HG03095 (cell line): ENCODE results near the gene PSMG2.
"Not testable (repeated sequence)": the region's sequence is repeated elsewhere in the genome, so short reads cannot be mapped to it uniquely, and the experiment has no call there.

ENCODE experiments used
- ATAC-seq: cut with Tn5 transposase; IDR thresholded peaks from one replicate; pipeline ENCODE4 v1.9.1; 2021; ENCODE audit warnings: moderate library complexity; ENCODE audit not compliant: unreplicated experiment

The PSMG2 gene

DNA sequence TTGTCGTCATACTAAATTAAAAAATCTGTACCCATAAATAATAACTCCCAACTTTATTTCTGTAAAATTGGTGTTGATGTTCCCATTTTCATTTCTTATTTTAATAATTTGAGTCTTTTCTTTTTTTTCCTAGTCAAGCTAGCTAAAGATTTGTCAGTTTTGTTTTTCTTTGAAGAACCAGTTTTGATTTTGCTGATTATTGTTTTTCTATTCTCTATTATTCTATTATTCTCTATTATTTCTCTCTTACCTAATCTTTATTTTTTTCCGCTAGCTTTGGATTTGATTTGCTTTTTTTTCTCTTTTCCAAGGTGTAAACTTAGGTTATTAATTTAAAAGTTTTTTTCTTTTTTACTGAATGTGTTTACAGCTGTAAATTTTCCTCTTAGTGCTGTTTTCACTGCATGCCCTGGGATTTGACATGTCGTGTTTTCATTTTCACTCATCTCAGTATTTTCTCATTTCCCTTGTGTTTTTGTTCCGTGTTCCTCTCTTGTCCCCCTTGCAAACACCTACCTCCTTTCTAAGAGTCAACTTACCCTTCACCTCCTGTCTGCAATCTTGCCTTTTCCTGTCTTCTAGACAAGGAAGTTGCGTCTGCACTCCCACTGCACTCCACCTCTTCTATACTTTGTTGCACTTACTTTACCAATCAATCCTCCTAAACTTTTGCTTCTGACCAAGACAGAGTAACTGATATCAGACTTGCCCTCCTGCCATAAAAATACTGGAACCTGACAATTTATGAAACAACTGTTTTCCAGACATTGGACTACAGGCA lies 18.8 kb downstream of the PSMG2 start:
- no peak for ATAC-seq

DNA sequence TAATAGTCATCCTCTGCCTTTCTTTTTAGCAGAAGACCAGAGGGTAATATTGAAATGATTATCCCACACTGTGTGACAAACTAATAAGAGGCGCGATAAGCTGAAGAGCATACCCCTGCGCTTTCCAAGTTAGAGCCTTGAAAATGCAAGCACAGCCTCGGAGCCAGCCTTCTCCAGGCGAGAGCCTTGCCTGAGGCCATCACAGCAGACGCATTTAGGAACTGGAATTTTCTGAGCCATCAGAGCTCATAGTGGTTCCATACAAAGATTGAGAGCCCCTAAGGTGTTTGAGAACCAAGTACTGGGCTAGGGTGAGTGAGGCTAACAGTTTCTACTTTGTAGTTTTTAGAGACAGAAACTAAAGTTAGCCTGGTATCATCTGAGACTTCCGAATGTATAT lies 19.9 kb downstream of the PSMG2 start:
- ATAC-seq = no peak

DNA sequence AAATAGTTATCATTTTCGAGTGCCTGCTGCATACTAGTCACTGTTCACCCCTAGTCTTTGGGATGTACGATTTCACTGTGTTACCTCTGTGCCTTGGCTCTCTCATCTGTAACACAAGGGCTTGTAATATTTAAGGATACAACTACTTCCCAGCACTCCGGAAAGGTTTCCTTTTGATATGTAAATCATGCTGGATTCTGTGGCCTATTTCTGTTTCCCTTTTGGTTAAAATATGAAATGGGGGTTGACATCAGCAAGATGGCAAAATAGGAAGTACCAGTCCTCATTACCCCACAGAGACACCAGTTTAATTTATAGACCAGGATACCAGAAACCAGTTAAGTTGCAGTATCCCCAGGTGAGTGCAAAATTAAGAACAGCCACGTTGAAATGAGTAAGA lies 23.5 kb downstream of the PSMG2 start:
- ATAC-seq = no peak

DNA sequence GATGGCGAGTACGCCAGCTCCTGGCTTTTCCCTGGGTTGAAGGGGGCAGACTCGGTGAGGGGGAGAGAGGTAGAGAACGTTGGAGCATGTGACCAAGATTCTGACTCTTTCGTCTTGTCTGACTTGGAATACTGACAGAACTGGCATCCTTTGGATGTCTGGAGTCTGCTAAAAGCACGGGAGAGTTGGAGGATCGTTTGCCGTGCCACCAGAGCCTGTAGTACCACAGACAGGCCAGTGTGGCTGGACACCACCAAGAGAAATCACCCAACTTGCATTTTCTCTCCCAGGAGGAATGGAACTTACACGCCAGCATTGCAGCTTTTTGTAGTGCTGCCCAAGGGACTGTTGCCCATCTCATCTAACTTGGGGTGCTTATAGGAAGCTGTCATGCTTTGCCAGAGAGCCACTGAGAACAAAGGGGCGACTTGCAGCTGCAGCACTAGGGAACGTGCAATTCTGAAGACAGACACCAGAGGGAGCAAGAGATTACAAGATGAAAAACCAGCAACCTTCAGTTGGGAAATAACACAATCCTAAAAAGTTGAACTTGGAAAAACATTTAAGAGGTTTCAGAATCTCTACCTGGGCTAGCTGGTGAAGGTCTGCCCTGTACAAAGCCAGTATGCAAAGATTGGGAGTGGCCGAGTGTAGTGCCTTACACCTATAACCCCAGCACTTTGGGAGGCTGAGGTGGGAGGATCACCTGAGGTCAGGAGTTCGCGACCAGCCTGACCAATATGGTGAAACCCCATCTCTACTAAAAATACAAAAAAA lies 24.1 kb downstream of the PSMG2 start:
- ATAC-seq = no peak

DNA sequence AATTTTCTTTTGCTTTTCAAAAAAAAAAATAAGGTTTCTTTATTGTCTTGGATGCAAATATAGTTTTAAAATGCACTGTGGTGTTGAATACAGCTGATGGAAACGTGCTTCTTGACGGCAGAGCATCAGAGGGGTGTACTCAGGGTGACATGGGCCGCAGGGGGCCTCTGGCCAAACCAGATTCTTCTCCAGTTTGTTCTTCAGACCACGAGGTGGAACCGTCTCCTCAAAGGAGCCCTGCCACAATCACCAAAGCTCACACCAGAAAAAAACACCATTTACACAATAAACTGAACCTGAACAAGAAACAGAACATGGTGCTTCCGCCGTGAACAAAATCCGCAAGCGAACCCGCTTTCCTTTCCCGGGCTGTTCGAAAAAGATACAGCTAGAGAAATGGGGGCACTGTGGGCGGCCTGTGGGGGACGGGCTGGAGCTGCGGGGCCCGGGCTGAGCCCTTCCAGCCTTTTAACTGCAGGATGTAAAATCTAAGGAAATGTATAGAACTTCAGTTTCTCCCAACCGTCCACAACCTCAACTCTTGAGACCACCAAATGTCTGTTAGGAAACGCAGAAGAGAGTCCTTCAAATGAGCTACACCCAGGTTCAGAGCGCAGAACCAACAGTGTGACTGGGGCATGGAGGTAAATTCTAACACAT lies 34.5 kb downstream of the PSMG2 start:
- no peak for ATAC-seq

DNA sequence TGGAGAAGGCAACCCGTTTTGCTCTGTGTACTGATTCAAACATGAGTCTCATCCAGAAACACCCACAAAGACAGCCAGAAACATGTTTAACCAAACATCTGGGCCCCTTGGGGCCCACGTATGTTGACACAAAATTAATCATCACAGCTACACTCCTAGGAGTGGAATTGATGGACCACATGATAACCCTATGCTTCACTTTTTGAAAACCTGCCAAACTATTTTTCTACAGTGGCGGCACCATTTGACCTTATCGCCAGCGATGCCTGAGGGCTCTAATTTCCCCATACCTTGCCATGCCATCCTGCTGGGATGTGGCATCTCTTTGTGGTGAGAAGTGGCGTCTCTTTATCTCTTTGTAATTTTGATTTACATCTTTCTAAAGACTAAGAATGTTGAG lies 38.5 kb downstream of the PSMG2 start:
- ATAC-seq = no peak

DNA sequence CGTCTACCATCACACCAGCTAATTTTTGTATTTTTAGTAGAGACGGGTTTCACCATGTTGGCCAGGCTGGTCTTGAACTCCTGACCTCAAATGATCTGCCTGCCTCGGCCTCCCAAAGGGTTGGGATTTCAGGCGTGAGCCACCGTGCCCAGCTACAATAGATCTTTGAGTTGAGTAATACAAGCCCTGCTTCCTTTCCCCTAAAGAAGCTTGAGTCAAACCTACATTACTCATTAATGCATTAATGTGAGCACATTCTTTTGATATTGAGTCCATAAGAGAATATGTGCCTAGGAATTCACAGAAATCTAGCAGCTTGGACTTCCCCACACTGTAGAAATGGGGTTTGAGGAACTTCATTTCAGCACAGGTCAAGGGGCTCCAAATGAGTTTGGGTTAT lies 39.6 kb downstream of the PSMG2 start:
- no peak for ATAC-seq

DNA sequence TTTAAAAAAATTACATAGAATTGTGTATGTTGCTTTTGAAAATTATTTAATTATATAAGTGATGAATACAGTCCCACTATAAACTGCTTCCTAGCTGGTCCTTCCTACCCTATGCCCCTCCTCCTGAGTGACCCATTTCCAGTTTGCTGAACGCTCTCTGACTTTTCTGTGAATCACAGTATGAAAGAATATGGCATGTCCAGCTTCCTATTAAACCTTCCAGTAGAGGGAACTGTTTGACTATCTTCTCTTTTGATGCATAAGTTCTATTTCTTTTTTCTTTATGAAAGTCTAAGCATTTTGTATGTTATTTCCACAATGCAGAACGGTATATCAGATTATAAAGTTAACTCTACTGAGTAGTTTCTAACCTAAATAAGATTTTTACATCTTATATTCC lies 41.3 kb downstream of the PSMG2 start:
- no peak for ATAC-seq

DNA sequence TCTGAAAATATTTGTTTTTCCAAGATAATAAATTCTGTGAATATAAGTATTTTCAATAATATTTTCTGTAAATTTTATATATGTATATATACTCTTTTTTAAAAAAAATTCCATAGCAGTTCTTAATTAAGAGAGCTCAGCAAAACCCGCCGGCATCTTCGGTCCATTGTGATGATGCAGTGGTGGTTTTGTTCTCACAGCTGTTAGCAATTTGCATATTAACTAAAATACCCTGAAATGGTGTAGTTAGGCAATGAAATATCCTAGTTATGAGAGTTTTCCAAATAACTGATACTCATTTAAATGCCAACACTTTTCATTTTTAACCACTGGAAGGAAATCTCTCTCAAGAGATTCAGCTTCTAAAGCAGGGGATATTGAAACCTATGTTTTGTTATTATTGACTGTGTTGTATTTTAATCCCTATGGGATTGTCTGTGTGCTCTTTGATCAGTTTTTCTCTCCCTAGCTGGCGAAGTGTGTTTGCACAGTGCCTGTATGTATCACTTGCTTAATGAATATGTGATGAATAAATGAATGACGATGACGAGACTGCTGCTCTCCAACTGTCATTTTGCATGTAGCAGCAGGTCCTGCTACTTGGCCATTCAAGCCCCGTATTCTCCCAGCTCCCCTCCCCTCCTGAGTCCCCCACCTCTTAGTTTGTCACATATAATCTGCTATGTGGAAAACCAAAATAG lies 42.4 kb downstream of the PSMG2 start:
- no peak for ATAC-seq

DNA sequence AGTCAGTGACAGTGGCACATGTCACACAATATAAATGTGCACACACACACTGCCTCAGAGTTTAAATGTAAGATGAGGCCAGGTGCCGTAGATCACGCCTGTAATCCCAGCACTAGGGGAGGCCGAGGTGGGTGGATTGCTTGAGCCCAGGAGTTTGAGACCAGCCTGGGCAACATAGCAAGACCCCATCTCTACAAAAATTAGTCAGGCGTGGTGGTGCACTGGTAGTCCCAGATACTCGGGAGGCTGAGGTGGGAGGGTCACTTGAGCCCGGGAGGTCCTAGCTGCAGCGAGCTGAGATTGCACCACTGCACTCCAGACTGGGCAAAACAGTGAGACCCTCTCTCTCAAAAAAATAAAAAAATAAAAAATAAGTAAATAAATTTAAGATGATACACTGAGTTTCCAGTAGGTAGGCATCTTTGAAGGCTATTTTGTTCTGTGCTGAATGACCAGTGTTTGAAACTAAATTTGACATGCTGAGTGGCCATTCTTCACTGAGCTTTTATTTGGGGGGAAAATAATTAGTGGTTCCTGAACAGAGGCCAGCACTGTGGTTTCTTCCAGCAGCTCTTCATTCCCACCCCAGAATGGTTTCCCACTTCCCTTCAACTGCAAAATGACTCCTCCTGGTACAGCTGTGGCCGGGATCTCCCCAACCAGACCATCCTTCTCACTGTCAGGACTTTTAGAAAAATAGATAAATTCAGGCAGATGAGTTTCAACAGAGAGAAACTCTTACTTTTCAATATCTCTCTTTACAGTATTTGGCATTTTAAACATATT lies 44.9 kb downstream of the PSMG2 start:
- no peak for ATAC-seq

DNA sequence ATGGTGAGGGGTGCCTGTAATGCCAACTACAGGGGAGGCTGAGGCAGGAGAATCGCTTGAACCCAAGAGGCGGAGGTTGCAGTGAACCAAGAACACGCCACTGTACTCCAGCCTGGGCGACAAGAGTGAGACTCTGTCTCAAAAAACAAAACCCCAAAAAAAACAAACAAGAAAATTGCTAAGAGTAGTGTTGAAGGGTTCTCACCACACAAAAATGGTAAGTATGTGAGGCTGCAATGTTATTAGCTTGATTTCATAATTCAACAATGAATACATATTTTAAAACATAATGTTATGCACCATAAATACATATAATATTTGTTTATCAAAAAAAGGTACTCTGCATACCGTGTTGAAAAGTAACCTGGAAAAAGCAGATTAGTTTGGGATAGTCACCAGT lies 45.8 kb downstream of the PSMG2 start:
- ATAC-seq = no peak

DNA sequence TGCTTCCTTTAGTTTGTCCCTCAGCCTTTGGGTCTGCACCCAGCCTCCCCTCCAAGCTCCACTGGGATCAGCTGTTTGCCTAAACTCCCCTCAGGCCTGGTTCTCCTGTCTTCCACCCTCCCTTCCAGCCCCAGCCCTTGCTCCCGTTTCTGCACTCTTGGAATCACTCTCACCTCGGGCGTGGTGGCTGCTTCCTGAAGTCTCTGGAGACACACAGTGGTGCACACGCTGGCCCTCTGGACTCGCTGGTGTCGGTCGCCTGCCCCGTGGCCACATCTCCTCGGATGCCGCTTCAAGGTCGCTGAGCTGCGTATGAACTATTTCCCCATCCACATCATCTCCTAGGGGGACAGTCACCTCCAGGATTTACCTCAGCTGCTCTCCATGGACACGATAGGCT lies 46.3 kb downstream of the PSMG2 start:
- ATAC-seq = no peak

DNA sequence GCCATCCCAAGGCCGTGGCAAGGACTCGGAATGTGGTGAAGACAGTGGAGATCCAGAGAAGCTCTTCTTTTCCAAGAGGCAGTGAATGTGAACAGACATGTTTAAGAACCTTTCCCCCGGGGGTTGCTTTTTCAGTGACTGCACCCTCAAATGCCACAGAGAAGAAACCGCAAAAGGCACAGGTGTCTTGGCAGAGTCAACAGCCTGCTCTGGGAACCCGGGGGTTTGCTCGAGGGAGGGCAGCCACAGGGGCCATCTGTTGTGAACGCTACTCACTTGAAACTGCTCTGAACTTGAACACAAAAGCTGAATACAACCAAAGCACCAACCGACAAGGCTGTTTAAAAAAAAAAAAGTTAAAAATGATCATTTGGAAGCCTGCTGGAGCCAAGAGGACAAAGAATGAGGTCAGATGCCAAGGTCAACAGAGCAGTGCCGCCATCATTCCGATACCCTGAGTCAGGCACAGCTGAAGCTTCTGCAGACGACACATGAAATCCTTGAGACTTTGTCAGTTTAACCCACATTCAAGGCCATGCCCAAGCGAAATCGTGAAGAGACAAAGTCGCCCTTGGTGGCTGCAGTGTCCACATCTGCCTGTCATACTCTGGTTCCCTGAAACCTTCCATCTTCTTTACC lies 47.4 kb downstream of the PSMG2 start:
- ATAC-seq = no peak

DNA sequence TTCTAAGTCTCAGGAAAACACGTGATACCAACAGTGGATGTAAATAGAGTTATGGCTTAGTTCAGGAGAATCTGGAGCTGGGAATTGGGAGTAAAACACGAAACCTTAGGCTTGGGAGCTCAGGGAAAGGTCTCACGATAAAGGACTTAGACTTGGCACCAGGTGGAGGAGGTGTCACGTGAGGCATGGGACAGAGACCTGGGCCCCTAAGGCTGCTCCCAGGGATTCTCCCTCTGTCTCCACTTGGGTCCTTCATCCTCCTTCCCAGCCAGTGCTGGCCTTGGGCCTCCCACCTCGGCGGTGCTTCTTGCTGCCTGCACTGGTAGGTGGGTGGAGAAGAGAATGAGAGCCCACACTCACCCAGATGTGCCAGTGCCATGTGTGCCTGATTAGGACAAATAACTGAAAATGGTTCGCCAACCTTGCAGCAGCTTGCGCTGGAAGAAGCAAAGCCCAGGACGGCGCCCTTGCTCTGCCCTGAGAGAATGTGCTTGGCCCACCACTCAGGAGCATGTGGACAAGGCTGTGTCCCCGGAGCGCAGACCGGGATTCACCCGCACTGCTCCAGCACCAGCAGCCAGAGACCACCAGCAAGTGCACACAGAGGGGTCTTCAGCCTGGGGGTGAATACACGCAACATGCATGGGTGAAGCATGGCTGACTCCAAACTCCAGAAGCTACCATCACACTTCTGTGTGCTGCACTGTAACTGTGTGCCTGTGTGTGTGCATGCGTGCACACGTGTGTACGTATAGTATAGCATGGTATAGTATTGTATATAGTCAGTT lies 48.1 kb downstream of the PSMG2 start:
- ATAC-seq = no peak

DNA sequence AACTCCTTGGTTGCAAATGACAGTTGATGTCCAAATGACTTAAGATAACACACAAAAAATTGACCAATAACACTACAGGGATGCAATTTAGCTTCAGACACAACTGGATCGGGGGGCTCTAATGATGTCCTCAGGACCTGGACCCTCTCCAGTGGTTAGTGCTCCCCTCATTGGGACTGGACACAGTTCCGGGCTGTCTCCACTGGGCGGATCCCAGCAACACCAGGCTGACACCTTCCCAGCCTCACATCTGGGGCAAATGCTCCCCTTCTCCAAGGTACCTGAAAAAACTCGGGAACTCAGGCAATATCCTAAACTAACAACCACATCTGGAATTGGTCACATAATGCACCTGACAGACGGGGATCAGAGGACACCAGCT lies 48.7 kb downstream of the PSMG2 start:
- ATAC-seq = no peak

DNA sequence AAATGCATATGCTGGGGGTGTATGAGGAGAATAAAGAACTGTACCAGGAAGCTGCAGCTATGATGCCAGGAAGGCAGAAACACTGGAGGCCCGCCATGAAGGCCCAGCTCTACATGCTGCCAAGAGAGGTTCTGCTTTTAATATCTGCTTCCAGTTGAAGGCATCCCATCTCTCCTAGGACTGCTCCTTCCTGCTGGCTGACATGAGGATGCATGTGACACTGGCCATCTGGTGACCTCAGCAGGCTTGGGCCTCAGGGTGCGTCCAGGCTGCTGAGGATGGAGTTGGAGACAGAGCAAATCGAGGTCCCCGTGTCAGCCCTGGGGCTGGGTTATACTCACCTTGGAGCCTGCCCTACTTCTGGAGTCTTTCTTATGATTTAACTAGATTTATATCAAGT lies 49.0 kb downstream of the PSMG2 start:
- no peak for ATAC-seq

DNA sequence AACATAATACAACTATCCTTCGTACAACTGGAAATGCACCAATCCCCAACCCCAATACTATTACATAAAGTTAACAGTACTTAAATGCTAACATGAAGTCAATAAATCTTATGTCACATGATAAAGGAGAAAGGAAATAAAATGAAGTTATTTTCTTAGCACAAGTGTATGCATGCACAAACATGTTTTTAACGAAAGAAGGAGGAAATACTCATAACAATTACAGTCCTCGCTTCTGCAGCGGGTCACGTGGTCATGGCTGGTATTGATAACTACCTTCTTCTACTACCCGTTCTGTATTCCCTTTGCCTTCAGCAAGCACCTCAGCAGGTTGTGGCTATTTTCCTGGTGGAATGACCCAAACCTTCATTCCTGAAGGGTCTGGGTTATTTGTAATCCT lies 51.7 kb downstream of the PSMG2 start:
- no peak for ATAC-seq

DNA sequence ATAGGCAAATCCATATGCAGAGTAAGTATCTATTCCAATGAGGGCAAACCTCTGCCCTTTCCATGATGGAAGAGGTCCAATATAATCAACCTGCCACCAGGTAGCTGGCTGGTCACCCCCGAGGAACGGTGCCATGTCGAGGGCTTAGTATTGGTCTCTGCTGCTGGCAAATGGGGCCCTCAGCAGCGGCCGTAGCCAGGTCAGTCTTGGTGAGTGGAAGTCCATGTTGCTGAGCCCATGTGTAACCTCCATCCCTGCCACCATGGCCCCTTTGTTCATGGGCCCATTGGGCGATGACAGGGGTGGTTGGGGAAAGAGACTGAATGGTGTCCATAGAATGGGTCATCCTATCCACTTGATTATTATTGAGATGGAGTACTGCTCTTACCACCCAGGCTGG lies 52.8 kb downstream of the PSMG2 start:
- not testable (repeated sequence) for ATAC-seq

DNA sequence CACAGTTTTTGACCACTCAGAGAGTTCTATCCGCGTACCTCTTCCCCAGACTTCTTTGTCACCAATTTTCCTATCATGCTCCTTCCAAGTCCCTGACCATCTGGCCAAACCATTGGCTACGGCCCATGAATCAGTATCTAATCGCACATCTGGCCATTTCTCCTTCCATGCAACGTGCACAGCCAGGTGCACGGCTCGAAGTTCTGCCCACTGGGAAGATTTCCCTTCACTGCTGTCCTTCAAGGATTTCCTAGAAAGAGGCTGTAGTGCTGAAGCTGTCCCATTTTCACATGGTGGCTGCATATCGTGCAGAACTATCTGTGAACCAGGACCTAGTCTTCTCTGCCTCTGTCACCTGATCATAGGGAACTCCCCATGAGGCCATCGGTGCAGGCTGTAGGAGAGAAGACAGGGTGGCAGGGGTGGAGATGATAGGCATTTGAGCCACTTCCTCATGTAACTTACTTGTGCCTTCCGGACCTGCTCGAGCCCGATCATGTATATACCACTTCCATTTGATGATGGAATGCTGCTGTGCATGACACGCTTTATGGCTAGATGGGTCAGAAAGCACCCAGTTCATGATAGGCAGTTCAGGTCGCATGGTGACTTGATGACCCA lies 53.9 kb downstream of the PSMG2 start:
- ATAC-seq = not testable (repeated sequence)
